Activated T-cell treated with anti-CD3 and anti-CD28 coated beads, Interleukin-2, amount 50 U/mL, for 72 hours (primary cell): ENCODE data around the gene IL34. TPM values are rescaled to one million over a fixed set of nuclear protein-coding genes. Genes with fewer than 3 reads are reported as not detected.

ENCODE experiments used
- ATAC-seq, 2 donors: fragments of 150-1000 bp; cut with Tn5 transposase; replicated peaks in 1 of 2; 2 replicates each; pipeline ENCODE4 v1.10.0; 2021; ENCODE audit warnings: moderate library complexity in 2 of 2, mild to moderate bottlenecking in 1 of 2
- DNase-seq, 2 donors: peaks; one replicate each; pipeline ENCODE4 v3.0.0; 2021 to 2022; ENCODE audit warnings: mixed read lengths in 1 of 2
- H3K27ac Mint-ChIP-seq: one replicate; pipeline ENCODE4 v1.8.0; 2022; ENCODE audit warnings: mild to moderate bottlenecking, moderate library complexity, mixed read lengths
- H3K27me3 Mint-ChIP-seq: one replicate; pipeline ENCODE4 v1.8.0; 2022; ENCODE audit warnings: low read depth, mixed read lengths
- H3K36me3 Mint-ChIP-seq, 2 donors: one replicate each; pipeline ENCODE4 v1.8.0; 2022; ENCODE audit warnings: mixed read lengths in 2 of 2, mild to moderate bottlenecking in 1 of 2; ENCODE audit not compliant: insufficient read depth in 2 of 2
- H3K4me1 Mint-ChIP-seq: one replicate; pipeline ENCODE4 v1.8.0; 2022; ENCODE audit warnings: low read depth, mixed read lengths
- H3K4me3 Mint-ChIP-seq, 2 donors: one replicate each; pipeline ENCODE4 v1.8.0; 2022; ENCODE audit warnings: mild to moderate bottlenecking in 2 of 2, mixed read lengths in 2 of 2, moderate library complexity in 2 of 2
- H3K9me3 Mint-ChIP-seq, 2 donors: one replicate each; pipeline ENCODE4 v1.8.0; 2022; ENCODE audit warnings: mixed read lengths in 2 of 2
- total RNA-seq, 2 donors: library from RNA; stranded (reverse); gene quantifications; one replicate each; pipeline ENCODE4 v1.2.3, GENCODE V29; 2022

Gene IL34
- total RNA-seq, 2 donors from 2014 or later = 0.35 to 0.36 TPM

- Mint-ChIP-seq H3K9me3 (no peaks in the 10 kb centered on the region), H3K36me3 (no peaks in the 10 kb centered on the region), H3K4me3 (peak overlapping the region in 1 of 2 donors; percentile 47), H3K27me3 (no peaks in the 10 kb centered on the region), H3K4me1 (peaks cover 22% of the 10 kb centered on the region), H3K27ac (peak overlapping the region; percentile 75)
- ATAC-seq (peak; percentile 78 to 81), DNase-seq (peak; percentile 35 to 53)
Measured at GRCh38 chr16:70696952-70697593, 50.7 kb downstream of the IL34 start.

GRCh38 chr16:70697594-70698170 is 51.3 kb downstream of the IL34 start:
- DNase-seq (no peak), ATAC-seq (no peak)
- no peaks in the 10 kb centered on the region for H3K9me3 Mint-ChIP-seq
- no peaks in the 10 kb centered on the region for H3K27me3 Mint-ChIP-seq
- H3K4me1 Mint-ChIP-seq = peaks cover 22% of the 10 kb centered on the region
- no peaks in the 10 kb centered on the region for H3K36me3 Mint-ChIP-seq
- no peak overlapping the region for H3K4me3 Mint-ChIP-seq
- H3K27ac Mint-ChIP-seq = no peak overlapping the region

DNA sequence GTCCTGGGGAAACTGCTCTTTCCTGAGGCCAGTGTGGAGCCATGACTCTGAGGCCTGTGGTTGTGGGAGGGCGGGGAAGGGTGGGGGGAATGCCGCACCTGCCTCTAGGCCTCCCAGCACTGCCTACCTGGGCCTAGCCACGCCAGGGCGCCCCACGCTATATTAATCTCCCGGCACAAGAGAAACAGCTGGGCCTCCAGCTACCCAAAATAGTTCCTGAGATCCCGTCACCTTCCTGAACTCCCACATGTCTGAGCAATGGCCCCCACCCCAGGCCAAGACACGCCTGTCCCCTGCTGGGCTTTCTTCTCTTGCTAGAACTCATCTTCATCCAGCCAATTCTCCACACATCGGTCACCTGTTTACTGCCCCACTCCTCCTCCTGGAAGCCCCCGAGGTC is 52.5 kb downstream of the IL34 start:
- ATAC-seq = no peak
- Mint-ChIP-seq H3K9me3 (no peaks in the 10 kb centered on the region), H3K4me1 (peaks cover 22% of the 10 kb centered on the region), H3K27me3 (no peaks in the 10 kb centered on the region), H3K27ac (no peak overlapping the region), H3K36me3 (no peaks in the 10 kb centered on the region), H3K4me3 (no peak overlapping the region)
- no peak for DNase-seq

GRCh38 chr16:70699696-70700095 is 53.3 kb downstream of the IL34 start:
- no peaks in the 10 kb centered on the region for H3K9me3 Mint-ChIP-seq
- ATAC-seq (no peak), DNase-seq (no peak)
- peaks cover 22% of the 10 kb centered on the region for H3K4me1 Mint-ChIP-seq
- no peak overlapping the region for H3K4me3 Mint-ChIP-seq
- H3K27me3 Mint-ChIP-seq = no peaks in the 10 kb centered on the region
- no peaks in the 10 kb centered on the region for H3K36me3 Mint-ChIP-seq
- no peak overlapping the region for H3K27ac Mint-ChIP-seq

- Mint-ChIP-seq H3K4me3 (no peak overlapping the region), H3K9me3 (no peaks in the 10 kb centered on the region), H3K27ac (no peak overlapping the region), H3K4me1 (peaks cover 22% of the 10 kb centered on the region), H3K36me3 (no peaks in the 10 kb centered on the region), H3K27me3 (no peaks in the 10 kb centered on the region)
- no peak for DNase-seq
- no peak for ATAC-seq
Measured at GRCh38 chr16:70700101-70701020, 54.0 kb downstream of the IL34 start.

DNA sequence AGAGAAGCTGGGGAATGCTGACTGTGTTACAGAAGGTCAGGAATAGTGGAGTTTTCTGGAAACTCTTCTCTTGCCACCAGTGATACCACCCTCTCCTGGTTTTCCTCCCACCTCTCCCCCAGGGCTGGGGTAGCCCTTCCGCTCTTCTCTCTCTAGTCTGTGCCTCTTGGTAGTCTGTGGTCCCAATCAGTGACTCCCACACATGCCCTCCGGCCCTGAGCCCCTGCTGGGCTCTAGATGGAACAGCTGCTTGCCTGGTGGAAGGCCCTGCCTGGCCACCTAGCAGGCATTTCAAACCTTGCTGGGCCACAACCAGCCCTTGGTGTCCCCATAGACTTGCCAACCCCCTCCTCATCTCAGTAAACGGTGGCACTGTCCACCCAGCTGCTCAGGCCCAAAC is 54.7 kb downstream of the IL34 start:
- no peak overlapping the region for H3K4me3 Mint-ChIP-seq
- peaks cover 15% of the 10 kb centered on the region for H3K4me1 Mint-ChIP-seq
- no peaks in the 10 kb centered on the region for H3K9me3 Mint-ChIP-seq
- no peak overlapping the region for H3K27ac Mint-ChIP-seq
- no peak for ATAC-seq
- no peaks in the 10 kb centered on the region for H3K36me3 Mint-ChIP-seq
- no peaks in the 10 kb centered on the region for H3K27me3 Mint-ChIP-seq
- DNase-seq = no peak

GRCh38 chr16:70701596-70701995 is 55.2 kb downstream of the IL34 start:
- no peaks in the 10 kb centered on the region for H3K27me3 Mint-ChIP-seq
- H3K36me3 Mint-ChIP-seq = no peaks in the 10 kb centered on the region
- DNase-seq (no peak), ATAC-seq (no peak)
- H3K9me3 Mint-ChIP-seq = no peaks in the 10 kb centered on the region
- H3K27ac Mint-ChIP-seq = no peak overlapping the region
- no peak overlapping the region for H3K4me3 Mint-ChIP-seq
- peaks cover 9% of the 10 kb centered on the region for H3K4me1 Mint-ChIP-seq

DNA sequence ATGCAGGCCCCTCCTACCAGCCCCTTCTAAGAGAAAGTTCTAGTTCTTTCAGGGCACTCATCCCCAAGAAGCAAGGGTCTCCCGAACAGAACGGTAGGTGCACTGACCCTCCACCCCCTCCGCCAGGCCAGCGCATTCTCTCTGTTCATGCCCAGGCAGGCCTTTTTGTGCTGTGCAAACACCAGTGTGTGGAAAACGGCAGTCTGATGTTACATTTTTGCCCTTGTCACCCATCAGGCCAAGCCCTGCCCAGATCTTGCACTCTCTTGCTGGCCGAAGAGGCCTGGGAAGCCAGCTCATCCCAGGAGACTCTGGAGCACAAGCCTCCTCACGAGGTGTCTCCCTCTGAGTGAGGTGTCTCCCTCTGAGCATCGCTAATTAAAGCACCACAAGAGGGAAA is 55.6 kb downstream of the IL34 start:
- peaks cover 5% of the 10 kb centered on the region for H3K4me1 Mint-ChIP-seq
- H3K36me3 Mint-ChIP-seq = no peaks in the 10 kb centered on the region
- no peaks in the 10 kb centered on the region for H3K9me3 Mint-ChIP-seq
- ATAC-seq (no peak), DNase-seq (no peak)
- H3K4me3 Mint-ChIP-seq = no peak overlapping the region
- no peaks in the 10 kb centered on the region for H3K27me3 Mint-ChIP-seq
- H3K27ac Mint-ChIP-seq = no peak overlapping the region

DNA sequence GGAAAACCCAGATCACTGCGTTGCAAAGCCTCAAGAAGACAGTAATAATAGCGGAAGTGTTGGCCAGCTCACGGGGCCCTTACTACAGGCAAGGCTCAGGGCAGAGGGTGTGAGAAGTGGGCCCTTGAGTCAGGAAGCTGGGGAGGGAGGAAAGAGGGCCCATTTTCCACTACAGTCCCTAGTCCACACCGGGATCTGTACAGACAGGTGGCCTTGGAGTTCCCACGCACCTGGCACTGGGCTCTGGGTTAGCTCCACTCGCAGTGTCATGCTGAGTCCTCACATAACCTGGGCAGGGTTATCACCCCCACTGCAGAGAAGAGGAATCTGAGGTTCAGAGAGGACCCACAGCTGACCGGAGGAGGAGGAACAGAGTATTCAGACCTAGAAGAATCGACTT is 56.3 kb downstream of the IL34 start:
- no peaks in the 10 kb centered on the region for H3K36me3 Mint-ChIP-seq
- no peaks in the 10 kb centered on the region for H3K9me3 Mint-ChIP-seq
- H3K27ac Mint-ChIP-seq = no peak overlapping the region
- DNase-seq = no peak
- no peaks in the 10 kb centered on the region for H3K27me3 Mint-ChIP-seq
- ATAC-seq = no peak
- no peak overlapping the region for H3K4me3 Mint-ChIP-seq
- H3K4me1 Mint-ChIP-seq = peaks cover 4% of the 10 kb centered on the region

DNA sequence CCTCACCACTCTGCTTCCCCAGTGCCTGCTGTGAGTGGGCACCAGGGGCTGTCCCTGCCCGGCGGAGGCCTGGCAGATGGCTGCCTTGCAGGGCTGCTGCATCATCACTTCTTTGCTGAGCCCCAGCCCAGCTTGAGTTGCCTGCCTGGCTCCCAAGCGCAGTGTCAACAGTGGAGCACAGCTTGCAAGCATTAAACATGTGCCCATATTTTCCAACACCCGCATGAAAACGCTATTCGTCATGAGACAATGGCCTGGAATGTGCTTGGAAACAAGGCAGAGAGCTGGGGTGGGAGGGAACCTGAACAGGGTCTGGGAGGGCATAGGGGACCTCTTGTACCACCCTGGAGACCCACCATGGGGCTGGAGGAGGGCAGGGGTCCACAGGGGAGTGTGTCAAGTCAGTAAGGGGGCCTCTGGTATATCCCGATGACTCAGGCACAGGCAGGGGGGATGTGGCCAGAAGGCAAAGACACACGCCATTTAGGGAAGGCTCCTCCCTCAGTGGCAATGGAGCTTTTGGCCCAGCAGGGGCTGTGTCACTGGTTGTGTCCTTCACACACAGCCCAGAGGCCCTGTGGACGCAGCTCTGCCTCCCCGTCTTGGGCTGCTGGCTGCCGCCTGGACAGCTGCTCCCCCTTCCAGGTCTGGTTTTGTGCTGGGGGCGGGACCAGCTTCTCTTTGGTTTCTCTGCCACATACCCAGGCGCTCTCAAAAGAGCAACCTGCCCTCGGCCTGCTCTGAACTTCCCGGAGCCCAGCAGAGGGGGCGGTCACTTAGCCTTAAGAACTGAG is 56.9 kb downstream of the IL34 start:
- no peaks in the 10 kb centered on the region for H3K27me3 Mint-ChIP-seq
- H3K36me3 Mint-ChIP-seq = no peaks in the 10 kb centered on the region
- no peak for DNase-seq
- no peak overlapping the region for H3K4me3 Mint-ChIP-seq
- H3K9me3 Mint-ChIP-seq = no peaks in the 10 kb centered on the region
- H3K4me1 Mint-ChIP-seq = peaks cover 4% of the 10 kb centered on the region
- ATAC-seq = no peak
- no peak overlapping the region for H3K27ac Mint-ChIP-seq

DNA sequence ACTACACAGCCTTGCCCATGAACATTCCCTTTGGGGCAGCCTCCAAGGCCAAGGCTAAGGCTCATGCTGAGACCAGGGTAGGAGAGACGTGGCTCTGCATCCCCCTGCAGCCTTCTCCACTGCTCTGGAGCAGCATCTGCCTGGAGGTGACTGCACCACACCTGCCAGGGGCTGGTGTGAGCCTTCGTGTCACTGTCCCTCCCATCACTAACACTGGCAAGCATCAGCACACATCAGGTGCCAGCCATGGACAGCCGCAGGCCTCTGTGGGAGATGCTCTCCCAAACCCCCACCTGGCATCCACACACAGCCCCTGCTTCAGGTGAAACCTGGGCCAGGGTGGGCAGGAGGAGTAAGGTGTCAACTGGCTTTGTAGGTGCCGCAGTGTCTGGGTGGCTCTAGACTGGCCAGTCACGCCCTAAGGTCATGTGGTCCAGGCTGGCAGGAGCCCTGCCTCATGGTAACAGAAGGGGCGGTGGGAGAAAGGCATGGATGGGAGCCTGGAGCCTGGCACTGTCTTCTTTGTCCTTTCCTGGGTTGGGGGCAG is 57.5 kb downstream of the IL34 start:
- Mint-ChIP-seq H3K4me1 (peaks cover 4% of the 10 kb centered on the region), H3K36me3 (no peaks in the 10 kb centered on the region), H3K9me3 (no peaks in the 10 kb centered on the region), H3K27me3 (no peaks in the 10 kb centered on the region), H3K27ac (no peak overlapping the region), H3K4me3 (no peak overlapping the region)
- ATAC-seq (no peak), DNase-seq (no peak)

- ATAC-seq (no peak), DNase-seq (no peak)
- H3K4me3 Mint-ChIP-seq = no peak overlapping the region
- no peaks in the 10 kb centered on the region for H3K9me3 Mint-ChIP-seq
- H3K27ac Mint-ChIP-seq = no peak overlapping the region
- no peaks in the 10 kb centered on the region for H3K36me3 Mint-ChIP-seq
- no peaks in the 10 kb centered on the region for H3K27me3 Mint-ChIP-seq
- H3K4me1 Mint-ChIP-seq = no peaks in the 10 kb centered on the region
Measured at GRCh38 chr16:70704586-70704985, 58.2 kb downstream of the IL34 start.

DNA sequence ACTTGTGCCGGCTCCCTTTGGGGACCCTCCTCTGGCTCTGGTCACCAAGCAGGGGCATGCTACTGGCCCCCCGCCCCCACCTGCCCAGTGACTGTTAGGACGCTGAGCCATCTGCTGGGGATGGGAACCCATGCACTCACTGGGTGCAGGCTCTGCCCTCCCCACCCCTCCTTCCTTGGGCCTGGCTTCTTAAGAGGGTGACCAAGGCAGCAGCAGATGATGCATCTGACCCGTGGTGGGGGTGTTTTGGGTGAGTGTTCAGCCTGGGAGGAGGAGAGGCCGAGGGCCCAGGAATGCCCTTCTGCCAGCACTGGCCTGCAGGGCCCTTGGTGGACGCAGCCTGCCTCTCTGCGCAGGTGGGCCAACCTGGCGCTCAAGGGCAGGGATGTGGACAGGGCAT is 58.7 kb downstream of the IL34 start:
- H3K4me1 Mint-ChIP-seq = no peaks in the 10 kb centered on the region
- H3K27ac Mint-ChIP-seq = no peak overlapping the region
- no peak for ATAC-seq
- no peak for DNase-seq
- no peaks in the 10 kb centered on the region for H3K27me3 Mint-ChIP-seq
- no peak overlapping the region for H3K4me3 Mint-ChIP-seq
- H3K9me3 Mint-ChIP-seq = no peaks in the 10 kb centered on the region
- no peaks in the 10 kb centered on the region for H3K36me3 Mint-ChIP-seq
